HepG2 (cell line): ENCODE measurements around the gene CPPED1. TPM values are rescaled to one million over a fixed set of nuclear protein-coding genes. Genes with fewer than 3 reads are reported as not detected.

Experiments
- ATAC-seq: fragments of 200-7000 bp; cut with Tn5 transposase; 3 replicates; pipeline ENCODE4 v1.9.1; 2020; ENCODE audit warnings: mild to moderate bottlenecking, moderate library complexity
- BruUV-seq: library from RNA; stranded (reverse); fragments of 400-500 nt; replicated peaks from 2 replicates; lab custom pipeline; 2021; lab: Mats Ljungman, UMichigan
- CTCF ChIA-PET: fragments of 300-600 bp; formaldehyde crosslinking; extraction: SDS; loops from one replicate; lab custom pipeline; 2021; ENCODE audit warnings: low total read pairs, inconsistent platforms, low intra/inter-chr PET ratio; lab: Yijun Ruan, JAX
- POLR2A ChIA-PET: fragments of 350-600 bp; sonication (Branson Sonifier 250); formaldehyde crosslinking; loops from one replicate; lab custom pipeline; 2020; ENCODE audit warnings: antibody characterized with exemption, inconsistent platforms; lab: Yijun Ruan, JAX
- DNase-seq: peaks from one replicate; pipeline ENCODE4 v3.0.0-alpha.2; 2015; ENCODE audit warnings: low spot score
- FAIRE-seq: peaks from 3 replicates; lab custom pipeline; 2011; peaks lifted over from hg19 to GRCh38; lab: Jason Lieb, UNC
- H2AFZ ChIP-seq: one replicate; pipeline ENCODE4 v1.6.1; 2011; ENCODE audit warnings: low read length, inconsistent platforms
- H3K27ac ChIP-seq: fragments of 300-600 bp; 3 replicates; pipeline ENCODE4 v1.8.0; 2011; ENCODE audit warnings: mixed run types, mild to moderate bottlenecking, mixed read lengths, low read length, inconsistent platforms; ENCODE audit not compliant: insufficient read depth; ENCODE audit errors: extremely low read length
- H3K27me3 ChIP-seq, 2 experiments: fragments of 200-600 bp in 1 of 2; 2 replicates in 1 of 2; 3 replicates in 1 of 2; pipeline versions ENCODE4 v1.6.0 to v1.8.0; 2011; ENCODE audit warnings: low read length in 2 of 2, mild to moderate bottlenecking in 2 of 2, moderate library complexity in 2 of 2, inconsistent platforms in 1 of 2; ENCODE audit not compliant: insufficient read depth in 2 of 2, control insufficient read depth in 1 of 2
- H3K36me3 ChIP-seq, 2 experiments: fragments of 200-600 bp in 1 of 2; replicated peaks in 1 of 2; 2 replicates in 1 of 2; 3 replicates in 1 of 2; pipeline versions ENCODE4 v1.5.1 to v1.8.0; 2011; ENCODE audit warnings: low read length in 2 of 2, inconsistent platforms in 1 of 2; ENCODE audit not compliant: insufficient read depth in 2 of 2, control insufficient read depth in 1 of 2
- H3K4me1 ChIP-seq: 2 replicates; pipeline ENCODE4 v1.5.1; 2012; ENCODE audit warnings: low read length, inconsistent platforms; ENCODE audit not compliant: insufficient read depth
- H3K4me2 ChIP-seq: 2 replicates; pipeline ENCODE4 v1.6.0; 2011; ENCODE audit warnings: low read depth, low read length, inconsistent platforms
- H3K4me3 ChIP-seq, 3 experiments: fragments of 200-600 bp in 1 of 3; sonication (generic), shearing (Covaris generic) in 1 of 3; replicated peaks in 1 of 3; 2 replicates each; pipeline ENCODE4 v1.5.1; 2011 to 2016; ENCODE audit warnings: low read length in 3 of 3, inconsistent platforms in 2 of 3, low read depth in 2 of 3, mild to moderate bottlenecking in 2 of 3, control low read depth in 1 of 3, mixed read lengths in 1 of 3; ENCODE audit not compliant: insufficient read depth in 1 of 3
- H3K79me2 ChIP-seq: one replicate; pipeline ENCODE4 v1.6.1; 2011; ENCODE audit warnings: low read length, inconsistent platforms; ENCODE audit not compliant: insufficient read depth
- H3K9ac ChIP-seq: 2 replicates; pipeline ENCODE4 v1.6.0; 2011; ENCODE audit warnings: mild to moderate bottlenecking, low read depth, low read length, inconsistent platforms; ENCODE audit not compliant: insufficient read depth
- H3K9me3 ChIP-seq: 2 replicates; pipeline ENCODE4 v1.5.1; 2012; ENCODE audit warnings: mild to moderate bottlenecking, low read length
- H4K20me1 ChIP-seq: 2 replicates; pipeline ENCODE4 v1.6.0; 2011; ENCODE audit warnings: inconsistent platforms, mild to moderate bottlenecking, low read length, moderate library complexity; ENCODE audit not compliant: insufficient read depth
- AHDC1 ChIP-seq: sonication (generic); formaldehyde crosslinking; IDR thresholded peaks from 2 replicates; pipeline ENCODE4 v1.5.1; 2020; ENCODE audit warnings: mild to moderate bottlenecking, missing genetic modification reagents, borderline replicate concordance
- FOXC1 ChIP-seq: sonication (generic); formaldehyde crosslinking; IDR thresholded peaks from 2 replicates; pipeline ENCODE4 v1.8.0; 2022; ENCODE audit warnings: mild to moderate bottlenecking, missing genetic modification reagents, borderline replicate concordance
- WGBS: methylation state at CpG from one replicate; pipeline ENCODE4 v1.1.6; 2017; ENCODE audit warnings: low lambda C conversion rate; 5-methylcytosine and 5-hydroxymethylcytosine counted together
- in situ Hi-C: cut with HindIII; loops from 2 replicates; pipeline ENCODE4 v1.10.0; 2017; ENCODE audit warnings: low pct_unique_long_range_greater_than_20kb; ENCODE audit not compliant: extremely low pct_ligation_motif_present
- intact Hi-C: fragments of 100-400 bp; cut with micrococcal nuclease; formaldehyde crosslinking; loops from one replicate; pipeline ENCODE4 v1.10.0; 2022; ENCODE audit not compliant: unreplicated experiment
- polyA plus RNA-seq, 8 experiments: library from polyadenylated mRNA; depleted of rRNA in 3 of 8; stranded (reverse) in 7 of 8; unstranded in 1 of 8; fragments of >200 nt; fragmentation: Illumina TruSeq in 4 of 8; extraction: Trizol in 4 of 8; gene quantifications; 2 replicates each; pipeline versions ENCODE4 v1.2.1 to v1.2.3, GENCODE V29; 2011 to 2016; ENCODE audit warnings: low read depth in 4 of 8, missing spikeins in 1 of 8, mixed read lengths in 1 of 8; ENCODE audit not compliant: insufficient read depth in 1 of 8
- total RNA-seq, 5 experiments: library from RNA; depleted of rRNA; stranded (reverse); fragments of >200 nt; fragmentation: Illumina TruSeq; extraction: Trizol; gene quantifications; 2 replicates each; pipeline ENCODE4 v1.2.3, GENCODE V29; 2016; ENCODE audit warnings: low read depth in 1 of 5

The CPPED1 gene
- total and polyA plus RNA-seq, 2 of the 13 experiments (the other 11 are each of a cell fraction or from before 2014, with no cell fraction given): 66.6 to 71.3 TPM

GRCh38 chr16:12767897-12768296 is 35.8 kb downstream of the CPPED1 start:
- Histone ChIP-seq H3K27me3 (no peaks in the 10 kb centered on the region), H3K4me1 (peaks cover 43% of the 10 kb centered on the region), H3K36me3 (peaks cover 10 to 33% of the 10 kb centered on the region in 2 experiments; a peak in 4 of 5 replicates), H2AFZ (no peak overlapping the region), H3K9ac (no peak overlapping the region), H3K9me3 (no peaks in the 10 kb centered on the region), H3K27ac (no peak overlapping the region), H3K4me3 (no peak overlapping the region), H3K4me2 (no peak overlapping the region), H3K79me2 (peaks cover 37% of the 10 kb centered on the region), H4K20me1 (no peaks in the 10 kb centered on the region)
- ChIA-PET POLR2A (interaction anchor here (0.9 kb wide), 1 partner anchor 10 kb away, joined by 3 read pairs; no protein-coding TSS in a partner anchor), CTCF (no interaction called here)
- no TSS peak for BruUV-seq
- TF ChIP-seq FOXC1 (CRISPR knock-in tag) (no peak), AHDC1 (no peak)
- WGBS: 84% methylated on average over 6 of the region's 6 CpGs
- FAIRE-seq (no peak), ATAC-seq (no peak), DNase-seq (no peak)
- in situ Hi-C loops: no loop called here
- intact Hi-C loops: no loop called here
